H1 (cell line): Measurements from ENCODE around the gene GYS2. TPM values are rescaled to one million over a fixed set of nuclear protein-coding genes. Genes with fewer than 3 reads are reported as not detected.

Source experiments
- CTCF ChIA-PET: fragments of 300-600 bp; sonication (Branson Sonifier 250); formaldehyde crosslinking; loops from one replicate; lab custom pipeline; 2021; ENCODE audit not compliant: partially characterized antibody; lab: Charles Lee
- POLR2A ChIA-PET: fragments of 300-600 bp; sonication (Branson Sonifier 250); formaldehyde crosslinking; loops from one replicate; lab custom pipeline; 2021; ENCODE audit warnings: inconsistent platforms; ENCODE audit not compliant: partially characterized antibody; lab: Charles Lee
- DNase-seq, 2 experiments: peaks; one replicate each; pipeline versions ENCODE4 v3.0.0 to v3.0.0-alpha.2; 2010 to 2022; ENCODE audit warnings: low spot score in 2 of 2, low read depth in 1 of 2, mixed read lengths in 1 of 2
- FAIRE-seq: peaks from 2 replicates; lab custom pipeline; 2011; peaks lifted over from hg19 to GRCh38; lab: Jason Lieb, UNC
- H2AFZ ChIP-seq: 2 replicates; pipeline ENCODE4 v1.8.1; 2012; ENCODE audit warnings: low read length, inconsistent platforms
- H2AK5ac ChIP-seq: 2 replicates; pipeline ENCODE4 v1.6.1; 2013; ENCODE audit warnings: low read depth, low read length
- H2BK120ac ChIP-seq: replicated peaks from 2 replicates; pipeline ENCODE3; 2013; ENCODE audit warnings: low read depth, low read length, inconsistent platforms
- H2BK12ac ChIP-seq: 2 replicates; pipeline ENCODE4 v1.6.1; 2013; ENCODE audit warnings: low read depth, low read length
- H2BK15ac ChIP-seq: 2 replicates; pipeline ENCODE4 v1.6.1; 2013; ENCODE audit warnings: low read length
- H2BK20ac ChIP-seq: 2 replicates; pipeline ENCODE4 v1.6.1; 2013; ENCODE audit warnings: low read length
- H2BK5ac ChIP-seq: 2 replicates; pipeline ENCODE4 v1.6.1; 2013; ENCODE audit warnings: low read depth, low read length
- H3K14ac ChIP-seq: 2 replicates; pipeline ENCODE4 v1.6.1; 2013; ENCODE audit warnings: inconsistent platforms; ENCODE audit not compliant: insufficient read length
- H3K18ac ChIP-seq: 2 replicates; pipeline ENCODE4 v1.6.1; 2013; ENCODE audit warnings: low read length; ENCODE audit errors: extremely low read depth
- H3K23ac ChIP-seq: 2 replicates; pipeline ENCODE4 v1.6.1; 2013; ENCODE audit warnings: inconsistent platforms; ENCODE audit not compliant: insufficient read length
- H3K23me2 ChIP-seq: 2 replicates; pipeline ENCODE4 v1.6.1; 2013; ENCODE audit warnings: low read depth, low read length
- H3K27ac ChIP-seq: 2 replicates; pipeline ENCODE4 v1.6.1; 2011; ENCODE audit warnings: low read depth, low read length, inconsistent platforms
- H3K27me3 ChIP-seq, 4 experiments: replicated peaks in 1 of 4; 1 replicate in 1 of 4; 2 replicates in 3 of 4; pipeline versions ENCODE4 v1.6.1 to v1.8.1; 2011 to 2013; ENCODE audit warnings: low read length in 3 of 4, mild to moderate bottlenecking in 3 of 4, inconsistent platforms in 2 of 4, mixed read lengths in 2 of 4, moderate library complexity in 1 of 4; ENCODE audit not compliant: control insufficient read depth in 3 of 4, insufficient read depth in 3 of 4; ENCODE audit errors: extremely low read depth in 1 of 4
- H3K36me3 ChIP-seq, 4 experiments: 2 replicates each; pipeline versions ENCODE4 v1.6.1 to v1.8.1; 2011 to 2013; ENCODE audit warnings: mild to moderate bottlenecking in 4 of 4, low read length in 3 of 4, moderate library complexity in 2 of 4, control low read depth in 1 of 4, inconsistent platforms in 1 of 4; ENCODE audit not compliant: insufficient read depth in 4 of 4, control insufficient read depth in 2 of 4
- H3K4ac ChIP-seq: replicated peaks from 2 replicates; pipeline ENCODE3; 2013; ENCODE audit warnings: low read length, low read depth, mixed read lengths, inconsistent platforms; ENCODE audit not compliant: insufficient read length
- H3K4me1 ChIP-seq, 4 experiments: replicated peaks in 1 of 4; 1 replicate in 1 of 4; 2 replicates in 3 of 4; pipeline versions ENCODE4 v1.6.1 to v1.8.1; 2011 to 2013; ENCODE audit warnings: low read length in 3 of 4, inconsistent platforms in 2 of 4, mixed read lengths in 1 of 4; ENCODE audit not compliant: insufficient read depth in 4 of 4, control insufficient read depth in 3 of 4
- H3K4me2 ChIP-seq, 2 experiments: 2 replicates each; pipeline versions ENCODE4 v1.6.1 to v1.8.1; 2011 to 2013; ENCODE audit warnings: low read depth in 2 of 2, low read length in 2 of 2, control low read depth in 1 of 2, inconsistent platforms in 1 of 2, mild to moderate bottlenecking in 1 of 2; ENCODE audit not compliant: insufficient read depth in 1 of 2
- H3K4me3 ChIP-seq, 4 experiments: fragments of 200-600, 300-600 bp in 1 of 4; sonication (generic), shearing (Covaris generic), sonication (Bioruptor Twin) in 1 of 4; 2 replicates each; pipeline versions ENCODE4 v1.5.1 to v1.8.1; 2011 to 2016; ENCODE audit warnings: low read length in 4 of 4, low read depth in 3 of 4, control low read depth in 2 of 4, inconsistent platforms in 2 of 4, mild to moderate bottlenecking in 2 of 4, mixed read lengths in 1 of 4, moderate library complexity in 1 of 4; ENCODE audit not compliant: insufficient read depth in 2 of 4; ENCODE audit errors: extremely low read depth in 1 of 4
- H3K56ac ChIP-seq: replicated peaks from 2 replicates; pipeline ENCODE3; 2013; ENCODE audit warnings: low read depth, mild to moderate bottlenecking, mixed read lengths, low read length, inconsistent platforms; ENCODE audit not compliant: insufficient read length
- H3K79me1 ChIP-seq: 2 replicates; pipeline ENCODE4 v1.6.1; 2013; ENCODE audit warnings: low read depth, low read length, control low read depth
- H3K79me2 ChIP-seq, 2 experiments: 2 replicates each; pipeline versions ENCODE4 v1.6.1 to v1.8.1; 2012 to 2013; ENCODE audit warnings: low read length in 2 of 2, mild to moderate bottlenecking in 2 of 2, inconsistent platforms in 1 of 2; ENCODE audit not compliant: insufficient read depth in 2 of 2, control insufficient read depth in 1 of 2
- H3K9ac ChIP-seq, 4 experiments: replicated peaks in 1 of 4; 1 replicate in 1 of 4; 2 replicates in 3 of 4; pipeline versions ENCODE4 v1.6.1 to v1.8.1; 2011 to 2013; ENCODE audit warnings: low read depth in 3 of 4, low read length in 3 of 4, control low read depth in 2 of 4, mild to moderate bottlenecking in 2 of 4, moderate library complexity in 2 of 4, inconsistent platforms in 1 of 4; ENCODE audit errors: extremely low read depth in 1 of 4
- H3K9me3 ChIP-seq, 2 experiments: 2 replicates each; pipeline versions ENCODE4 v1.6.1 to v1.8.1; 2012 to 2013; ENCODE audit warnings: mild to moderate bottlenecking in 2 of 2, moderate library complexity in 2 of 2, control low read depth in 1 of 2, inconsistent platforms in 1 of 2, low read depth in 1 of 2, low read length in 1 of 2, mixed read lengths in 1 of 2; ENCODE audit not compliant: insufficient read depth in 2 of 2
- H4K20me1 ChIP-seq, 2 experiments: replicated peaks in 1 of 2; 2 replicates each; pipeline versions ENCODE3 to v1.8.1; 2011 to 2013; ENCODE audit warnings: inconsistent platforms in 2 of 2, low read length in 2 of 2, mild to moderate bottlenecking in 1 of 2; ENCODE audit not compliant: insufficient read depth in 2 of 2, control insufficient read depth in 1 of 2
- H4K5ac ChIP-seq: 2 replicates; pipeline ENCODE4 v1.6.1; 2013; ENCODE audit warnings: low read length, low read depth, mixed read lengths, inconsistent platforms; ENCODE audit not compliant: insufficient read length
- H4K8ac ChIP-seq: 2 replicates; pipeline ENCODE4 v1.8.0; 2013; ENCODE audit warnings: mild to moderate bottlenecking, moderate library complexity, low read length, inconsistent platforms; ENCODE audit not compliant: insufficient read depth; ENCODE audit errors: extremely low read depth
- H4K91ac ChIP-seq: replicated peaks from 2 replicates; pipeline ENCODE3; 2013; ENCODE audit warnings: low read length, mixed read lengths, inconsistent platforms; ENCODE audit not compliant: insufficient read length
- CTBP2 ChIP-seq: IDR thresholded peaks from 2 replicates; pipeline ENCODE4 v1.7.0; 2011; ENCODE audit warnings: borderline replicate concordance, mild to moderate bottlenecking, moderate library complexity, mixed read lengths, low read length; ENCODE audit not compliant: insufficient read depth, insufficient read length
- KDM5A ChIP-seq: fragments of 200-600 bp; IDR thresholded peaks from 2 replicates; pipeline ENCODE4 v1.7.1; 2012; ENCODE audit warnings: mild to moderate bottlenecking, low read length, inconsistent platforms, mixed read lengths
- POLR2A ChIP-seq, 2 experiments: IDR thresholded peaks; 1 replicate in 1 of 2; 2 replicates in 1 of 2; pipeline ENCODE4 v1.6.1; 2011; ENCODE audit warnings: low read depth in 2 of 2, low read length in 2 of 2, mild to moderate bottlenecking in 2 of 2; ENCODE audit errors: control extremely low read depth in 1 of 2
- POU5F1 ChIP-seq: IDR thresholded peaks from 2 replicates; pipeline ENCODE4 v1.6.1; 2011; ENCODE audit warnings: low read depth, mild to moderate bottlenecking, low read length, moderate library complexity
- RXRA ChIP-seq: IDR thresholded peaks from 2 replicates; pipeline ENCODE4 v1.6.1; 2011; ENCODE audit warnings: low read depth, mild to moderate bottlenecking, low read length, moderate library complexity; ENCODE audit not compliant: insufficient read depth
- SIN3A ChIP-seq, 2 experiments: IDR thresholded peaks in 1 of 2; conservative IDR thresholded peaks in 1 of 2; 2 replicates each; pipeline ENCODE4 v1.6.1; 2011 to 2012; ENCODE audit warnings: low read length in 2 of 2, improper control_type of control experiment in 1 of 2, low read depth in 1 of 2, mild to moderate bottlenecking in 1 of 2
- SIX5 ChIP-seq: IDR thresholded peaks from 2 replicates; pipeline ENCODE4 v1.6.1; 2011; ENCODE audit warnings: mild to moderate bottlenecking, low read depth, low read length
- TEAD4 ChIP-seq: IDR thresholded peaks from 2 replicates; pipeline ENCODE4 v1.6.1; 2012; ENCODE audit warnings: low read depth, low read length, inconsistent platforms, mixed read lengths
- WGBS, 2 experiments: shearing (Covaris generic) in 1 of 2; methylation state at CpG; one replicate each; pipeline versions ENCODE4 v1.1.6 to v1.1.7; 2013 to 2015; ENCODE audit warnings: low lambda C conversion rate in 2 of 2, mixed read lengths in 2 of 2, inconsistent platforms in 1 of 2, low coverage in 1 of 2, missing lambda C conversion rate in 1 of 2; ENCODE audit not compliant: insufficient replicate concordance in 2 of 2, insufficient coverage in 1 of 2, insufficient read length in 1 of 2; ENCODE audit errors: extremely low coverage in 1 of 2, missing lambda C conversion rate in 1 of 2; 5-methylcytosine and 5-hydroxymethylcytosine counted together
- polyA plus RNA-seq, 7 experiments: library from polyadenylated mRNA; depleted of rRNA in 3 of 7; stranded (reverse) in 5 of 7; unstranded in 2 of 7; fragments of >200 nt in 5 of 7; fragments of 200-250 nt in 2 of 7; gene quantifications; 1 replicate in 5 of 7; 2 replicates in 1 of 7; 4 replicates in 1 of 7; pipeline versions ENCODE4 v1.2.1 to v1.2.3, GENCODE V29; 2011 to 2013; ENCODE audit warnings: missing spikeins in 2 of 7, mixed read lengths in 2 of 7
- total RNA-seq: library from RNA; stranded (reverse); fragmentation: NEBNext Ultra II Directional; extraction: Animal tissue kit (Norgen Biotek cat#: 25700); gene quantifications from 2 replicates; pipeline ENCODE4 v1.2.1, GENCODE V29; 2021
- TF ChIP-seq, protein P1 (sequence below): IDR thresholded peaks from 2 replicates; pipeline ENCODE4 v1.6.1; 2012; ENCODE audit warnings: low read length, inconsistent platforms
- TF ChIP-seq, protein P2 (sequence below): IDR thresholded peaks from 2 replicates; pipeline ENCODE4 v1.6.1; 2011; ENCODE audit warnings: low read depth, mild to moderate bottlenecking, low read length; ENCODE audit not compliant: insufficient read depth

The GYS2 gene
- total and polyA plus RNA-seq, 2 of the 8 experiments (the other 6 are each of a cell fraction or from before 2014, with no cell fraction given), result not detected

DNA sequence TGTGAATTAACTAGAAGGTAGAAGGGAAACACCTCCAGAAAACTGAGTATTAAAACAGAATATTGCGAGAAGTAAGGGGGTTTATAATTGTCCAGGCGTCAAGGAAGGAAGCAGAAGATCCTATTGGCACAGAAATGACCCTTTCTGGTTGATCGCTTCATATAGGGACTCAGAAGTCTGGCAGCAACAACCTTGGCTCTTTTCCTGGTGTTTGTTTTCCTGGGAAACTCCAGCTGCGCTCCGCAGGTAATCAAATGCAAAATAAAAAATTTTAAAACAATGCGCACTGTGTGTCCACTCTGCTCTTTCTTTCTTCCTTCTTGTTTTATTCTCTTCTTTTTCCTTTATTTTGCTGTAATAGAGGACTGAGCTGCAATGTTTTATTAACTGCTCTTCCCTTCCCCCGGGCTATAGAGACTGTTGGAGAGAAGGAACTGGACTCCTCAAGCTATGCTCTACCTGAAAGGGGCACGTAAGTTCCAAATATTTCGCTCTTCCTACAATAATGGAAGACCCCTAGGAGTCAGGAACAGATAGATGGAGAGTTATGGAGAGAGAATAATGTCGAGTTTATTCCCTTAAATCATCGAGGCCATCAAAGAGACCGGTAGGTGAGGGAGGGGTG lies 77.8 kb downstream of the GYS2 start:
- Histone ChIP-seq H2BK120ac (no peak overlapping the region), H3K23me2 (peaks cover 6% of the 10 kb centered on the region; the same call in 1 of the 2 replicates), H2BK15ac (no peak overlapping the region), H4K8ac (no peak overlapping the region), H3K4ac (no peak overlapping the region), H3K4me3 (peak overlapping the region; percentile 51 to 75 (median 62)), H3K23ac (no peak overlapping the region), H3K4me2 (peak overlapping the region; percentile 67 to 86), H3K79me2 (no peaks in the 10 kb centered on the region), H3K18ac (no peak overlapping the region), H2BK20ac (no peak overlapping the region), H4K5ac (no peak overlapping the region), H3K79me1 (no peaks in the 10 kb centered on the region), H2AK5ac (no peak overlapping the region), H2BK12ac (no peak overlapping the region), H3K27ac (no peak overlapping the region), H3K9ac (peak overlapping the region in 2 of 4 experiments; percentile 25 to 30; a peak in 4 of 7 replicates), H3K36me3 (no peaks in the 10 kb centered on the region), H3K4me1 (peaks cover 0 to 4% (median 0%) of the 10 kb centered on the region in 4 experiments; a peak in 1 of 7 replicates), H2AFZ (peak overlapping the region; percentile 54), H3K27me3 (peaks cover 0 to 16% (median 9%) of the 10 kb centered on the region in 4 experiments; a peak in 5 of 7 replicates), H3K14ac (no peak overlapping the region), H3K56ac (no peak overlapping the region), H2BK5ac (no peak overlapping the region), H4K20me1 (no peaks in the 10 kb centered on the region), H3K9me3 (no peaks in the 10 kb centered on the region), H4K91ac (no peak overlapping the region)
- DNase-seq (no peak), FAIRE-seq (no peak)
- CTCF ChIA-PET, result no interaction called here
- POLR2A ChIA-PET, result interaction anchor here (0.8 to 2.8 kb wide), 10 partner anchors 10 to 131 kb away, joined by 3 to 18 read pairs (median 4); partner anchors contain the start of genes GOLT1B, LDHB and RECQL
- 39% methylated on average over 12 of the region's 12 CpGs; no CpG with 5 or more reads in 1 of the 2 experiments for WGBS, 2 experiments
- TF ChIP-seq RXRA, result no peak
- no peak for TF ChIP-seq SIN3A (conservative IDR thresholded peaks at IDR 0.05 in 1 of 2, IDR thresholded peaks at IDR 0.05 in 1 of 2; ENCODE audit: low read depth in 1 of 2, low read length in 2 of 2)
- TF ChIP-seq TEAD4, result no peak
- TF ChIP-seq CTBP2, result no peak
- no peak for TF ChIP-seq KDM5A
- TF ChIP-seq SIX5, result no peak
- no peak for TF ChIP-seq POLR2A (IDR thresholded peaks at IDR 0.05; ENCODE audit: control extremely low read depth in 1 of 2, low read depth in 2 of 2, low read length in 2 of 2)
- TF ChIP-seq, protein P1, sequence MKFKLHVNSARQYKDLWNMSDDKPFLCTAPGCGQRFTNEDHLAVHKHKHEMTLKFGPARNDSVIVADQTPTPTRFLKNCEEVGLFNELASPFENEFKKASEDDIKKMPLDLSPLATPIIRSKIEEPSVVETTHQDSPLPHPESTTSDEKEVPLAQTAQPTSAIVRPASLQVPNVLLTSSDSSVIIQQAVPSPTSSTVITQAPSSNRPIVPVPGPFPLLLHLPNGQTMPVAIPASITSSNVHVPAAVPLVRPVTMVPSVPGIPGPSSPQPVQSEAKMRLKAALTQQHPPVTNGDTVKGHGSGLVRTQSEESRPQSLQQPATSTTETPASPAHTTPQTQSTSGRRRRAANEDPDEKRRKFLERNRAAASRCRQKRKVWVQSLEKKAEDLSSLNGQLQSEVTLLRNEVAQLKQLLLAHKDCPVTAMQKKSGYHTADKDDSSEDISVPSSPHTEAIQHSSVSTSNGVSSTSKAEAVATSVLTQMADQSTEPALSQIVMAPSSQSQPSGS, result no peak
- no peak for TF ChIP-seq POU5F1
- TF ChIP-seq, protein P2, sequence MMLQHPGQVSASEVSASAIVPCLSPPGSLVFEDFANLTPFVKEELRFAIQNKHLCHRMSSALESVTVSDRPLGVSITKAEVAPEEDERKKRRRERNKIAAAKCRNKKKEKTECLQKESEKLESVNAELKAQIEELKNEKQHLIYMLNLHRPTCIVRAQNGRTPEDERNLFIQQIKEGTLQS, result no peak
